GM12892 (cell line): Measurements from ENCODE around the gene URB1.

Experiments used
- POLR2A ChIP-seq: IDR thresholded peaks from 2 replicates; pipeline ENCODE4 v1.6.1; 2011; ENCODE audit warnings: low read depth, low read length, control low read depth
- POLR2AphosphoS5 ChIP-seq: IDR thresholded peaks from 2 replicates; pipeline ENCODE4 v1.6.1; 2011; ENCODE audit warnings: low read depth, low read length, control low read depth

GRCh38 chr21:32392299-32392879 is 423 bp downstream of the URB1 start:
- TF ChIP-seq POLR2A (no peak), POLR2AphosphoS5 (no peak)
